Upper lobe of left lung (tissue), 4 donors: Measurements from ENCODE around the gene NAGA.

Source experiments
- CTCF ChIP-seq, 6 experiments: fragments of 450-650 bp in 4 of 6; fragments of 200-600 bp in 2 of 6; sonication (generic) in 2 of 6; IDR thresholded peaks; one replicate each; pipeline ENCODE4 v1.5.1; 2016 to 2019; ENCODE audit warnings: antibody characterized with exemption in 6 of 6
- EP300 ChIP-seq, 4 donors: sonication (generic); formaldehyde crosslinking; IDR thresholded peaks; one replicate each; pipeline ENCODE4 v1.5.1; 2017; ENCODE audit warnings: antibody characterized with exemption in 4 of 4, control low read depth in 2 of 4
- POLR2A ChIP-seq, 4 donors: fragments of 450-650 bp; IDR thresholded peaks; one replicate each; pipeline ENCODE4 v1.5.1; 2016 to 2017; ENCODE audit warnings: antibody characterized with exemption in 4 of 4, mild to moderate bottlenecking in 2 of 4
- POLR2AphosphoS5 ChIP-seq, 2 donors: sonication (generic); formaldehyde crosslinking; IDR thresholded peaks; one replicate each; pipeline ENCODE4 v1.5.1; 2017; ENCODE audit warnings: antibody characterized with exemption in 2 of 2

GRCh38 chr22:42022162-42022847 is 48.3 kb downstream of the NAGA start:
- TF ChIP-seq POLR2A (IDR thresholded peaks at IDR 0.05), result no peak
- TF ChIP-seq CTCF (IDR thresholded peaks at IDR 0.05), result no peak
- no peak for TF ChIP-seq EP300 (IDR thresholded peaks at IDR 0.05)
- no peak for TF ChIP-seq POLR2AphosphoS5 (IDR thresholded peaks at IDR 0.05)
